Fibroblast of peridontal ligament (primary cell): ENCODE data around the gene HMGA1.
A peak's percentile ranks its signal among the peaks of the same experiment; 100 is the strongest.

ENCODE experiments used
- DNase-seq: peaks from one replicate; pipeline ENCODE4 v3.0.0-alpha.2; 2010; ENCODE audit errors: extremely low read depth

The HMGA1 gene

GRCh38 chr6:34223956-34224940 is 12.4 kb upstream of the HMGA1 start:
- DNase-seq = peak; percentile 91

DNA sequence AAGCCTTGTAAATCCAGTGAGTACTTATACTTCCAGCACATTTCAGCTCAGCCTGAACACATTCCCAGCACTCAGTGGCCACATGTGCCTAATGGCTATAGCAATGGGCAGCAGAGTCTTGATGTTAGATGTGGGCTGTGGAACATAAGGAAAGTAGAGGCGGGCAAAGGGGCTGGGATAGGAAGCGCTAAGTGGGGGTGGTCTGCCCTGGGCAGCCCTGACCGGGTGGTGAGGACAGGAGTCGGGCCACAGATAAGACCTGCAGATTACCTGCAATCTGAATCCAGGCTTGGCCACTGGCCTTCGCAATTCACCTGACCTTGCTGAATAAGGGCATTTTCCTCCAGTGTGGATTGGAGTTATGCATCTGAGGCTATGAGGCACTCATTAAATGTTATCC is 11.1 kb upstream of the HMGA1 start:
- no peak for DNase-seq

DNA sequence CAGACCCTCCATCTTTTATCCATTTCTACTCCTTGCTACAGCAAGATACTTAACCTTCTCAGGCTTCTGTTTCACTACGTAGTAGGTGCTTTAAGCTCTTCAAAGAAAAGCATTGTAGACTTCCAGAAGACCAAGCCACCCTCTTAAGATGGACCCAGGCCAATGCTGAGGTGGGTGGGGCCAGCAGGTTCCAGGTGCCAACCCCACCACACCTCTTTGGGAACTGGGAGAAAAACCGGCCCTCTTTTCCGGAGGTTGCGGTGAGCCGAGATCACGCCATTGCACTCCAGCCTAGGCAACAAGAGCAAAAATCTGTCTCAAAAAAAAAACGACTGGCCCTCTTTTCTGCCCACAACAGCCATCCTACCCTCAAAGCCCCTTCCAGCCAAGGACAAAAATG is 10.6 kb upstream of the HMGA1 start:
- DNase-seq = no peak

- DNase-seq = no peak
Measured at GRCh38 chr6:34226731-34227586, 9.7 kb upstream of the HMGA1 start.

- no peak for DNase-seq
Measured at GRCh38 chr6:34227761-34228421, 8.8 kb upstream of the HMGA1 start.

DNA sequence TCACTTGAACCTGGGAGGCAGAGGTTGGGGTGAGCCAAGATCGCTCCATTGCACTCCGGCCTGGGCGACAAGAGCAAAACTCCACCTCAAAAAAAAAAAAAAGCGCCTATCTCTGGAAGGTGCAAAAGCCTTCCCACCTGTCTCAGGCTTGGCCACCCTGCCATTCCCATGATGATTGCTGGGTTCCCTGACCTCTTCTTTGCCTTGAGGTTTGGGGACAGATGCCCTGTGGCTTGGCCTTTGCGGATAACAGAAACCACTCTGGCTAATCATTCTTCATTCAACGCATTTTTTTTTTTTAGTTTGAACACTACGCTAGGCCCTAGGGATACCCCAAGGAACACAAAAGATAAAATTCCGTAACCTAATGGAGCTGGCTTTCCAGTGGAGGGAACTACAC is 6.8 kb upstream of the HMGA1 start:
- DNase-seq = no peak

DNA sequence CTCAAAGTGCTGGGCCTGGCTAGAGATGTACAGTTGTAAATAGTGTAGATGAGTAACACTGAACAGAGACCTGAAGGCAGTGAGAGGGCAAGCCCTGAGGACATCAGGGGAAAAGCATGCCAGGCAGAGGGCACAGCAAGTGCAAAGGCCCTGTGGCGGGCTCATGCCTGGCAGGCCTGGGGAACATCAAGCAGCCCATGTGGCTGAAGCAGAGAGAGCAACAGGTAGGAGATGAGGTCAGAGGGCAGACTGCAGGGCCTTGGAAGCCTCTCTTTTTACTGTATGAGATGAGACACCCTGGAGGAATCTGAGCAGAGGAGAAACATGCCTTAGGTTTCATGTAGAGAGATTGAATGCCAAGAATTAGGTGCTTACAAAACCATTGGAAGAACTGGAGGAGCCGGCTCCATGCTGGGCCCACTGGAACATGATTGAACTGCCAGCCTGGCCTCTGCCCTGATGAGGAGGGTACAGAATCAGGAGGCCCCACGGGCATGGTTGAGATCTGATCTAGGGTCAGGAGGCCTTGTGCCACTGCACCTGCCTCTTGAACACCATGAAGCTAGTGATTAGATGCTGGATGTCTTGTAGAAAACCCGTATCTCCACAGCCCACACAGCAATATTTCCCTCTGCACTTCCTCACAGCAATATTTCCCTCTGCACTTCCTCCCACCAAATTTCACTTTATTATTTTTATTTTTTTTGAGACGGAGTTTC is 5.9 kb upstream of the HMGA1 start:
- DNase-seq = no peak

DNA sequence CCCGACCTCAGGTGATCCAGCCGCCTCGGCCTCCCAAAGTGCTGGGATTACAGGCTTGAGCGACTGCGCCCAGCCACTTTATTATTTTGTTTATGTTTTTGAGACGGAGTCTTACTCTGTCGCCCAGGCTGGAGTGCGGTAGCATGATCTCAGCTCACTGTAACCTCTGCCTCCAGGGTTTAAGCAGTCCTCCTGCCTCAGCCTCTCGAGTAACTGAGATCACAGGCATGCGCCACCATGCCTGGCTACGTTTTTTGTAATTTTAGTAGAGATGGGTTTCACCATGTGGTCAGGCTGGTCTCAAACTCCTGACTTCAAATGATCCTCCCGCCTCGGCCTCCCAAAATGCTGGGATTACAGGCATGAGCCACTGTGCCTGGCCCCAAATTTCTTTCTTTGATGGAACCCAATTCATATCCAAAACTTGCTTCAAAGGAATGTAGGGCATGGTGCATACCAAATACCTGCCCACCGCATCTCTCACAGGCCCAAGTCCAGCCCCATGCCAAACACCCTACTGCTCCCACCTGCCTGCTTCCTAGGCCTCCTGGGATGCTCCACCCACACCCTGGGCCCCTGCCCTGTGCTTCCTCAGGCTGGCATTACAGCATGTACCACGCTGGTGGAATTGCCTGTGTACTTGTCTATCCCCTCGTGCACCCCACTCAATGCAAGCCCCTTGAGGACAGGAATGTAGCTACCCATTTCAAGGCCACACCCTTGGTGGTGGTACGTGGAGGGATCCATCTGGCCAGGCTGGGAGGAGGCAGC is 4.9 kb upstream of the HMGA1 start:
- DNase-seq = no peak

DNA sequence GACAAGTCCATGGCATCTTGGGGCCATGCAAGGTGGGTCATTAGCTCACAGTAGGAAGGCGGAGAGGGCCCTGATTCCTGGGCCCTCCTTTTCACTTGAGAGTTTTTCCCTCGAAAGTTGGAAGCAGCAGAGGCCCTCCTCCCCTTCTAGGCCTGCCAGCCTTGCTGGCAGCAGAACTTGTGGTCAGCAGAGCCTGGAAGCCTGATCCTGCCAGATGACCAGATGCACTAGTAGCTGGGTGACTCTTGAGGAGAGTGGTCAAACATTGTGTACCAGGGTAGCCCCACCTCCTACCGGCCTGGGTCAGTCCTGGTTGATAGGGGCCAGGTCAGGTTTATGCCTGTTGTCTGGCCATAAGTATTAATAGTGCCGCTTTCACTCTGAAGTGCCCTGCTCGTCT is 3.8 kb upstream of the HMGA1 start:
- peak; percentile 66 for DNase-seq

- no peak for DNase-seq
Measured at GRCh38 chr6:34233867-34234266, 2.8 kb upstream of the HMGA1 start.

DNA sequence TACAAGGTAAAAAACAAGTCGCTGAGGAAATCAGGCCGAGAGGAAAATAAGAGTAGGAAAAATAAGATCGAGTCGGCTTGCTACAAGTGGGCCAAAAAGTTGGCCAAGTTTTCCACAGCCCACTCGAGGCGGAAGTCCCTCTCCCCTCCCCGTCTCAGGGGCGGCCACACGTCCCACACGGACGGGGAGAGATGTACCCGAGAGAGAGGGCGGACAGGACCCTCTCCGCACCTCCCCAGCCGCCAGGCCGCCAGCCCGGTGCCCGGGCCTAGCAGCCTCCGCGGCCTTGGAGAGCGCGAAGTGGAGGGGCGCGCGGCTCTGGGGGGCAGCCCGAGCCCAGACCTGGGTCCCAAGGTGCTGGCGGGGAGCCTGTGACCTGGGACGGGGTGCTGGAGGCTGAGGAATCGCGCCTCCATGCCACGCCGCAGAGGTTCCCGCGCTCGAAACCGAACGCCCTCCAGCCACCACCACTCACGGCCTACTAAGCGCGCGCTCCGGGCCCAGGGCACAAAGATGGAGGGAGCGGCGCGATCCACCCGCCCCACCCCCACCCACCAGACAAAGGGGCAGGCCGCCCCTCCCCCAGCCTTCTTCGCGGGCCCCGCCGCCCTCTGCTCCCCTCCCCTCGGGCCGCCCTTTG is 1.9 kb upstream of the HMGA1 start:
- no peak for DNase-seq

GRCh38 chr6:34235307-34236130 is 1.2 kb upstream of the HMGA1 start:
- DNase-seq = peak; percentile 29

GRCh38 chr6:34236131-34236442 is 586 bp upstream of the HMGA1 start:
- DNase-seq = no peak

DNA sequence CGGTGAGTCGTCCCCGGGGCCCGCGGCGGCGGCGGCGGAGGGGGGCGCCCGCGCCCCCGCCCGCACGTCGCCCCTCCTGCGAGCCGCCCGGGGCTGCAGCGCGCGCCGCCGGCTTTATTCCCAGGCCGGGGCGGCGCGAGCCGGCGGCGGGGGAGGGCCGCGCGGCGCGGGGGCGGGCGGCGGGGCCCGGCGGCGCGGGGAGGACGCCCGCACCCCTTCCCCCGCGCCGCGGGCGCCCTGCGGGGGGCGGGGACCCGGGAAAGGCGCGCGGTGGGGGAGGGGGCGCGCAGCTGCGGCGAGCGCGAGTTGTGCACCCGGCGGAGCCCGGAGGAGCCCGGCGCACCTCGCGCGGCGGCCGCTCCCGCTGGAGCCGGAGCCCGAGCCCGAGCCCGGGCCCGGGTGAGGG is 646 bp downstream of the HMGA1 start:
- DNase-seq = no peak

- no peak for DNase-seq
Measured at GRCh38 chr6:34237722-34238584, 1.3 kb downstream of the HMGA1 start.

DNA sequence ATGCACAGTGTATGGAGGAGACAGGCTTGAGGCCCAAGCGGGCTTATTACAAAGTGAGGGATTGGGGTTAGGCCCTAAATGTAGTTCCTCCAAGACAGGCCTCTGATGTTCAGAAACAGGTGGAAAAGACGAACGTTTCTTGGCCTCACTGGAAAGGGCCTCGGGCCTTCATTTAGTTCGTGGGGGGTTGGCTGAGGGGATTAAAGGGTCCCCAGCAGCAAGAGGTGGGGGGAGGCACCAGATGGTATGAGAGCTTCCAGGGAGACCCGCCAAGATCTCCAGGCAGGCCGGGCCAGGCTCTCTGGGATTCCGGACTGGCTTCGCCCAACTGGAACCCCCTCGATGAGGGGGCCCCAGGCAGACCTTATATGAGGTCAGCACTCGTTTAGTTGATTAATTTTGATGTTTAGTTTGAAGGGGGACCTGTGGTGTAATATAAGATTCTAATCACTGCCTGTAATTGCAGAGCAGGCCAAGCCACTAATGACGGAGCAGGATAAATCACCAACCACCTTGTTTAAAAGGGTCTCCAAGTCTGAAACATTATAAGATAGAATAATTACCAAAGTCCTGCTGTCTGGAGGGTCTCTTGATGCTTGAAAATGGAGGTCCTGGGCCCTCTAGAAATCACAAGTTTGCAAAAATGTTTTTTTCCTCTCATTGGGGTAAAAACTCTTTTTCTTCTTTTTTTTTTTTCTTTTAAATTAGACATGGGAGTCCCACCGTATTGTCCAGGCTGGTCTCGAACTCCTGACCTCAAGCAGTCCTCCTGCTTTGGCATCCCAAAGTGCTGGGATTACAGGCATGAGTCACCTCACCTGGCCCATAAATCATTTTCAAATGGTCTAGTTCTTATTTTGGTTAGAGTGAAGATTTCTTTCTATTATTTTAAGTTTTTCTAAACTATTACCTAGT is 2.2 kb downstream of the HMGA1 start:
- DNase-seq = peak; percentile 23

DNA sequence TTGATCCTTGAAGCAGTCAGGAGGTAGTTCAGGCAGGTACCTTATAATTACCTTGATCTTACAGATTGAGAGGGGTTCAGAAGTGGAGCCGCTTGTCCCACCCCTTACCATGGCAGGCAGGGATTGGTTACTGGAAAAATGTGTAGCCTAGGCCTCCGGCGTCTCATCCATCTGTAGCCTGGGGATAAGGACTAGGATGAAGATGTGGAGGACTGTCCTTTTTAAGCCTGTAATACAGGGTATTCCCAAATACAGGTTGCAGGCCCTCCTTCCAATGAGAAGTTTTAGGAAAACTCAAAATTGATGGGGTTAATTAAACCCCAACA is 2.8 kb downstream of the HMGA1 start:
- DNase-seq = no peak

DNA sequence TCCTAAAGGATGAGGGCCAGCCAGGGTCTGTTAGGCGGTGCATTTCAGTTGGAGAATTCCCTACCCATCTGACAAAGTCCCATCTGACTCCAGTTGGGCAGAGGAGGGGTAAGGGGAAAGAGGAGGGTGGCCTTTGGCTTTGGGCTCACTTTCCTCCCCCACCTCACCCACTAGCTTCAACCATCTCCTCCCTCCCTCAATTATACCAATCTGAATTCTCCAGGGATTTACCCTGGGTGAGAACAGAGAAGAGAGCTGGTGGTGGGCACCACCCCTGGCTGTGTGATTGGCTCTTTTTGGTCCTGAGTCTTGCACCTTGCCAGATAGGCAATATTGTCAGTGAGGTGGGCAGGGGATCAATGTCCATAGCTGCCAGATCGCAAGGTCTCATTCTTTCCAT is 3.2 kb downstream of the HMGA1 start:
- no peak for DNase-seq
